Liver (tissue), 9 donors: Measurements from ENCODE around the gene EXOC6B. TPM values are rescaled to one million over a fixed set of nuclear protein-coding genes. Genes with fewer than 3 reads are reported as not detected.

ENCODE experiments used
- DNase-seq: peaks from one replicate; pipeline ENCODE4 v3.0.0-alpha.2; 2017; ENCODE audit warnings: low spot score
- H3K27ac ChIP-seq, 2 donors: one replicate each; pipeline ENCODE4 v1.7.0; 2013; ENCODE audit warnings: inconsistent platforms in 2 of 2, low read length in 2 of 2, control low read depth in 1 of 2, low read depth in 1 of 2, mild to moderate bottlenecking in 1 of 2
- H3K27me3 ChIP-seq, 4 donors: one replicate each; pipeline versions ENCODE4 v1.6.1 to v1.7.0; 2013; ENCODE audit warnings: low read length in 3 of 4, inconsistent platforms in 1 of 4, mild to moderate bottlenecking in 1 of 4, moderate library complexity in 1 of 4; ENCODE audit not compliant: control insufficient read depth in 4 of 4, insufficient read depth in 4 of 4
- H3K36me3 ChIP-seq, 4 donors: one replicate each; pipeline versions ENCODE4 v1.6.1 to v1.7.0; 2013; ENCODE audit warnings: low read length in 3 of 4, mild to moderate bottlenecking in 3 of 4, low read depth in 1 of 4, moderate library complexity in 1 of 4; ENCODE audit not compliant: control insufficient read depth in 4 of 4, insufficient read depth in 3 of 4
- H3K4me1 ChIP-seq, 4 donors: one replicate each; pipeline versions ENCODE4 v1.6.1 to v1.7.0; 2013; ENCODE audit warnings: low read length in 3 of 4, mild to moderate bottlenecking in 3 of 4, moderate library complexity in 1 of 4; ENCODE audit not compliant: control insufficient read depth in 4 of 4, insufficient read depth in 4 of 4
- H3K4me3 ChIP-seq, 3 donors: one replicate each; pipeline versions ENCODE4 v1.6.1 to v1.7.0; 2013; ENCODE audit warnings: low read length in 3 of 3, control low read depth in 1 of 3, low read depth in 1 of 3, mild to moderate bottlenecking in 1 of 3
- H3K9ac ChIP-seq, 2 donors: one replicate each; pipeline ENCODE4 v1.7.0; 2013; ENCODE audit warnings: low read length in 2 of 2, mild to moderate bottlenecking in 2 of 2, moderate library complexity in 2 of 2, control low read depth in 1 of 2, low read depth in 1 of 2
- H3K9me3 ChIP-seq, 4 donors: one replicate each; pipeline versions ENCODE4 v1.6.1 to v1.7.0; 2013; ENCODE audit warnings: low read length in 3 of 4; ENCODE audit not compliant: control insufficient read depth in 4 of 4
- EGR1 ChIP-seq, 2 donors: IDR thresholded peaks; 2 replicates each; pipeline ENCODE4 v1.6.1; 2016 to 2018; ENCODE audit warnings: antibody characterized with exemption in 2 of 2, low read depth in 2 of 2
- FOXA1 ChIP-seq: IDR thresholded peaks from 2 replicates; pipeline ENCODE4 v1.6.1; 2016; ENCODE audit warnings: antibody characterized with exemption
- GABPA ChIP-seq, 2 donors: IDR thresholded peaks in 1 of 2; conservative IDR thresholded peaks in 1 of 2; 2 replicates each; pipeline ENCODE4 v1.6.1; 2016; ENCODE audit warnings: antibody characterized with exemption in 2 of 2, mild to moderate bottlenecking in 1 of 2, moderate library complexity in 1 of 2
- HNF4A ChIP-seq, 2 donors: conservative IDR thresholded peaks; 2 replicates each; pipeline ENCODE4 v1.6.1; 2016; ENCODE audit warnings: antibody characterized with exemption in 2 of 2, mild to moderate bottlenecking in 2 of 2
- HNF4G ChIP-seq: IDR thresholded peaks from 2 replicates; pipeline ENCODE4 v1.6.1; 2016; ENCODE audit warnings: antibody characterized with exemption
- JUND ChIP-seq, 2 donors: IDR thresholded peaks; 2 replicates each; pipeline ENCODE4 v1.6.1; 2016; ENCODE audit warnings: antibody characterized with exemption in 2 of 2
- NR2F2 ChIP-seq: IDR thresholded peaks from 2 replicates; pipeline ENCODE4 v1.6.1; 2016; ENCODE audit warnings: antibody characterized with exemption
- RAD21 ChIP-seq, 2 donors: IDR thresholded peaks; 2 replicates each; pipeline ENCODE4 v1.6.1; 2016; ENCODE audit warnings: antibody characterized with exemption in 2 of 2, mild to moderate bottlenecking in 2 of 2
- TAF1 ChIP-seq: conservative IDR thresholded peaks from 2 replicates; pipeline ENCODE4 v1.6.1; 2016; ENCODE audit warnings: antibody characterized with exemption, mild to moderate bottlenecking
- YY1 ChIP-seq: IDR thresholded peaks from 2 replicates; pipeline ENCODE4 v1.6.1; 2016; ENCODE audit warnings: antibody characterized with exemption, mild to moderate bottlenecking
- WGBS: extraction: QIAGEN DNeasy Blood & Tissue Kit; methylation state at CpG from one replicate; pipeline ENCODE4 v1.1.7; 2013; 5-methylcytosine and 5-hydroxymethylcytosine counted together
- polyA plus RNA-seq, 2 donors: library from polyadenylated mRNA; stranded (reverse) in 1 of 2; unstranded in 1 of 2; fragments of 200-250 nt in 1 of 2; fragments of >200 nt in 1 of 2; fragmentation: Nextera tagmentation in 1 of 2; extraction: Ambion mirVana in 1 of 2; gene quantifications; one replicate each; pipeline versions ENCODE4 v1.2.1 to v1.2.3, GENCODE V29; 2013 to 2015
- total RNA-seq, 2 donors: library from RNA; depleted of rRNA; stranded (reverse); fragments of >200 nt; gene quantifications; one replicate each; pipeline ENCODE4 v1.2.3, GENCODE V29; 2014
- TF ChIP-seq, protein P1 (sequence below): IDR thresholded peaks from 2 replicates; pipeline ENCODE4 v1.6.1; 2016; ENCODE audit warnings: antibody characterized with exemption
- TF ChIP-seq, protein P2 (sequence below): fragments of 150-350 bp; IDR thresholded peaks from 2 replicates; pipeline ENCODE4 v1.5.1; 2017; ENCODE audit warnings: improper control_type of control experiment, low read depth, low read length; ENCODE audit not compliant: missing input control
- TF ChIP-seq, protein P3 (sequence below): IDR thresholded peaks from 2 replicates; pipeline ENCODE4 v1.6.1; 2016; ENCODE audit warnings: antibody characterized with exemption
- TF ChIP-seq, protein P4 (sequence below): IDR thresholded peaks from 2 replicates; pipeline ENCODE4 v1.6.1; 2016; ENCODE audit warnings: antibody characterized with exemption, mild to moderate bottlenecking
- donor health status: healthy.
- donor health status: healthy.
- donor health status: healthy.
- donor health status: healthy.
- donor health status: healthy.

The EXOC6B gene
- total and polyA plus RNA-seq, 4 donors = 1.7 to 9.5 (median 5.5) TPM

DNA sequence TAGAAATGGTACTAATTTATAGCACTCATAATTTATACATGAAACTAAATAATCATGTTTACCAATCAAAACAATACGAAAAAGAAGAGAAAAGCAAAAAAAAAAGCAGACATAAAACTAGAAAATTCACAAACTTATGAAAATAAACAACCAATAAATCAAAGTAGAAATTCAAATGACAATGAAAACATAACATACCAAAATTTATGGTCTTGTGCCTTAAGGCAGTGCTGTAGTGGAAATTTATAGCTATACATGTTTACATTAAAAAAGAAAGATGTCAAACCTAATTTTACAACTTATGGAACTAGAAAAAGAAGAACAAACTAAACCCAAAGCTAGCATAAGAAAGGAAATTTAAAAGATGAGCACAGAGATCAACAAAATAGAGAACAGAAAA, 45.2 kb upstream of the EXOC6B start:
- Histone ChIP-seq H3K27me3 (peaks cover 0 to 3% (median 0%) of the 10 kb centered on the region in 4 donors), H3K4me3 (no peak overlapping the region), H3K4me1 (no peaks in the 10 kb centered on the region), H3K9ac (no peak overlapping the region), H3K9me3 (peaks cover 0 to 4% (median under 1%) of the 10 kb centered on the region in 4 donors), H3K36me3 (no peaks in the 10 kb centered on the region), H3K27ac (no peak overlapping the region)
- TF ChIP-seq HNF4A (conservative IDR thresholded peaks at IDR 0.05) (no peak), RAD21 (IDR thresholded peaks at IDR 0.05) (no peak), FOXA1 (no peak), NR2F2 (no peak)
- TF ChIP-seq, protein P1, sequence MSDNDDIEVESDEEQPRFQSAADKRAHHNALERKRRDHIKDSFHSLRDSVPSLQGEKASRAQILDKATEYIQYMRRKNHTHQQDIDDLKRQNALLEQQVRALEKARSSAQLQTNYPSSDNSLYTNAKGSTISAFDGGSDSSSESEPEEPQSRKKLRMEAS = no peak
- TF ChIP-seq, protein P2, sequence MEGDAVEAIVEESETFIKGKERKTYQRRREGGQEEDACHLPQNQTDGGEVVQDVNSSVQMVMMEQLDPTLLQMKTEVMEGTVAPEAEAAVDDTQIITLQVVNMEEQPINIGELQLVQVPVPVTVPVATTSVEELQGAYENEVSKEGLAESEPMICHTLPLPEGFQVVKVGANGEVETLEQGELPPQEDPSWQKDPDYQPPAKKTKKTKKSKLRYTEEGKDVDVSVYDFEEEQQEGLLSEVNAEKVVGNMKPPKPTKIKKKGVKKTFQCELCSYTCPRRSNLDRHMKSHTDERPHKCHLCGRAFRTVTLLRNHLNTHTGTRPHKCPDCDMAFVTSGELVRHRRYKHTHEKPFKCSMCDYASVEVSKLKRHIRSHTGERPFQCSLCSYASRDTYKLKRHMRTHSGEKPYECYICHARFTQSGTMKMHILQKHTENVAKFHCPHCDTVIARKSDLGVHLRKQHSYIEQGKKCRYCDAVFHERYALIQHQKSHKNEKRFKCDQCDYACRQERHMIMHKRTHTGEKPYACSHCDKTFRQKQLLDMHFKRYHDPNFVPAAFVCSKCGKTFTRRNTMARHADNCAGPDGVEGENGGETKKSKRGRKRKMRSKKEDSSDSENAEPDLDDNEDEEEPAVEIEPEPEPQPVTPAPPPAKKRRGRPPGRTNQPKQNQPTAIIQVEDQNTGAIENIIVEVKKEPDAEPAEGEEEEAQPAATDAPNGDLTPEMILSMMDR = no peak
- WGBS = 58% methylated on average over 1 of the region's 1 CpG
- DNase-seq = no peak

DNA sequence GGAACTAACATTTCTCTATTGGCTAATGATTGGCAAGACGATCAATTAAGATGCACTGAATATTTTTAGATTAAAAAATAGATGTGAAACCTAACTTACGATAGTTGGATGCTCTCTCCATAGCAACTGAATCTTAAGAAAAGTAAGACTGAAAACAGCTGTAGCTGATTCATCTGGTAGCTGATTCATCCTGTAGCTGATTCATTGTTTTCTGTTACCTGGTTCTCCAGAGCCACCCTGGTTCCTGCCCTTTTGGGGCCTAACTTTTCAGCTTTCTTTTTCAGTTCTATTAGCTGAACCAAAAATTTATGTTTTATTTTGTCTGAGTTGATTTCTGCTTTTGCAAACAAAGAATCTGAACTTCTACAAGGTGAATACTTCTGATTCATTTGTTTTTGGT, 38.7 kb upstream of the EXOC6B start:
- Histone ChIP-seq H3K27me3 (peaks cover 0 to 3% (median 1%) of the 10 kb centered on the region in 4 donors), H3K9ac (no peak overlapping the region), H3K4me3 (no peak overlapping the region), H3K4me1 (peaks cover 0 to 9% (median 6%) of the 10 kb centered on the region in 4 donors), H3K27ac (no peak overlapping the region), H3K9me3 (no peaks in the 10 kb centered on the region), H3K36me3 (no peaks in the 10 kb centered on the region)
- no peak for DNase-seq
- WGBS = 47% methylated on average over 2 of the region's 2 CpGs
- TF ChIP-seq JUND (IDR thresholded peaks at IDR 0.05) = no peak
- TF ChIP-seq TAF1 = no peak
- TF ChIP-seq RAD21 (IDR thresholded peaks at IDR 0.05) = no peak
- TF ChIP-seq, protein P2 = no peak
- TF ChIP-seq, protein P3, sequence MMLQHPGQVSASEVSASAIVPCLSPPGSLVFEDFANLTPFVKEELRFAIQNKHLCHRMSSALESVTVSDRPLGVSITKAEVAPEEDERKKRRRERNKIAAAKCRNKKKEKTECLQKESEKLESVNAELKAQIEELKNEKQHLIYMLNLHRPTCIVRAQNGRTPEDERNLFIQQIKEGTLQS = no peak
- no peak for TF ChIP-seq EGR1 (IDR thresholded peaks at IDR 0.05; ENCODE audit: low read depth in 2 of 2)
- TF ChIP-seq, protein P4, sequence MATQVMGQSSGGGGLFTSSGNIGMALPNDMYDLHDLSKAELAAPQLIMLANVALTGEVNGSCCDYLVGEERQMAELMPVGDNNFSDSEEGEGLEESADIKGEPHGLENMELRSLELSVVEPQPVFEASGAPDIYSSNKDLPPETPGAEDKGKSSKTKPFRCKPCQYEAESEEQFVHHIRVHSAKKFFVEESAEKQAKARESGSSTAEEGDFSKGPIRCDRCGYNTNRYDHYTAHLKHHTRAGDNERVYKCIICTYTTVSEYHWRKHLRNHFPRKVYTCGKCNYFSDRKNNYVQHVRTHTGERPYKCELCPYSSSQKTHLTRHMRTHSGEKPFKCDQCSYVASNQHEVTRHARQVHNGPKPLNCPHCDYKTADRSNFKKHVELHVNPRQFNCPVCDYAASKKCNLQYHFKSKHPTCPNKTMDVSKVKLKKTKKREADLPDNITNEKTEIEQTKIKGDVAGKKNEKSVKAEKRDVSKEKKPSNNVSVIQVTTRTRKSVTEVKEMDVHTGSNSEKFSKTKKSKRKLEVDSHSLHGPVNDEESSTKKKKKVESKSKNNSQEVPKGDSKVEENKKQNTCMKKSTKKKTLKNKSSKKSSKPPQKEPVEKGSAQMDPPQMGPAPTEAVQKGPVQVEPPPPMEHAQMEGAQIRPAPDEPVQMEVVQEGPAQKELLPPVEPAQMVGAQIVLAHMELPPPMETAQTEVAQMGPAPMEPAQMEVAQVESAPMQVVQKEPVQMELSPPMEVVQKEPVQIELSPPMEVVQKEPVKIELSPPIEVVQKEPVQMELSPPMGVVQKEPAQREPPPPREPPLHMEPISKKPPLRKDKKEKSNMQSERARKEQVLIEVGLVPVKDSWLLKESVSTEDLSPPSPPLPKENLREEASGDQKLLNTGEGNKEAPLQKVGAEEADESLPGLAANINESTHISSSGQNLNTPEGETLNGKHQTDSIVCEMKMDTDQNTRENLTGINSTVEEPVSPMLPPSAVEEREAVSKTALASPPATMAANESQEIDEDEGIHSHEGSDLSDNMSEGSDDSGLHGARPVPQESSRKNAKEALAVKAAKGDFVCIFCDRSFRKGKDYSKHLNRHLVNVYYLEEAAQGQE = no peak
- no peak for TF ChIP-seq YY1
- no peak for TF ChIP-seq HNF4G
- no peak for TF ChIP-seq FOXA1
- TF ChIP-seq, protein P1 = no peak
- TF ChIP-seq NR2F2 = no peak
- no peak for TF ChIP-seq GABPA (IDR thresholded peaks at IDR 0.05 in 1 of 2, conservative IDR thresholded peaks at IDR 0.05 in 1 of 2)
